Measurements from ENCODE around the gene DNLZ. TPM values are rescaled to one million over a fixed set of nuclear protein-coding genes. Genes with fewer than 3 reads are reported as not detected.
A peak's percentile ranks its signal among the peaks of the same experiment; 100 is the strongest.

The DNLZ gene
- total and polyA plus RNA-seq, 11 donors = 21.3 to 67.8 (median 33.6) TPM

DNA sequence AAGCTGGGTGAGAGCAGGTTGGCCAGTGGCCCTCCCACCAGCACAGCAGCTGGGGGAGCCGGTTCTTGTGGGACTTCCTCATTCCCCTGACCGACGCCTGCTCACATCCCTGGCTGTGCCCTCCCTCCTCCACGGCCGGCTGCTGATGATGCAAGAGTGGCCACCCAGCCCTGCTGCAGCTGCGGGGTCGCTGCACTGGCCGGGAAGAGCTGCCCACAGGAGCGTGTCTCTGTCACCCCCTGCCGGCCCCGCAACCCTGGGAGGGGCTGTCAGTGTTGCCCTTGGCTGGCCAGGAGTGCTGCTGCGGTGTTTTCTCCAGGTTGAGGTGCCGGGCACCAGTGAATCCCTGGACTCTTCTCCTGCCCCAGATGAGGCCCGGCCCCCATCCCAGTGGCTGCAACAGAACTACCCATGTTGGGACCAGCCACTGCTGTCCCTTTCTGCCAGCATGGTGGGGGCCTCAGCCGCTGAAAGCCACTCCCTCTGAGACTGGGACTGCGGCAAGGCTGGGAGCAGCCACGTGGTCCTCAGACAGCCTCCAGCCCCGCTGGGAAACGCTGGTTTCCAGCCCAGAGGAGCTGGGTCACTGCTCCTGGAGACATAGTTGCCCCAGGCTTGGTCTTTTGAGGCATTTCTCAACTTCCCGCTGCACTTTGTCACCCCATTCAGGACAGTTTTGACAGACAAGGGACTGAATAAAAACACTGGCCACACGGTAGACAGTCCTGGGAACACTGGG, 9.2 kb upstream of the DNLZ start:
- no peaks in the 10 kb centered on the region for H3K27me3 ChIP-seq
- peak overlapping the region in 2 of 12 donors; percentile 46 to 77 for H3K27ac ChIP-seq
- peaks cover 0 to 25% (median 4%) of the 10 kb centered on the region in 12 donors for H3K4me1 ChIP-seq
- DNase-seq = peak; percentile 60 to 85 (median 72)
- peak overlapping the region in 9 of 12 donors; percentile 12 to 63 (median 33) for H3K4me3 ChIP-seq
- 34 to 40% (median 38%) methylated on average over 9 to 21 of the region's 21 CpGs for WGBS, 4 donors
- H3K36me3 ChIP-seq = peaks cover 0 to 4% (median 0%) of the 10 kb centered on the region in 9 donors
- no peak for TF ChIP-seq POLR2A (IDR thresholded peaks at IDR 0.05)
- TF ChIP-seq, protein P1, sequence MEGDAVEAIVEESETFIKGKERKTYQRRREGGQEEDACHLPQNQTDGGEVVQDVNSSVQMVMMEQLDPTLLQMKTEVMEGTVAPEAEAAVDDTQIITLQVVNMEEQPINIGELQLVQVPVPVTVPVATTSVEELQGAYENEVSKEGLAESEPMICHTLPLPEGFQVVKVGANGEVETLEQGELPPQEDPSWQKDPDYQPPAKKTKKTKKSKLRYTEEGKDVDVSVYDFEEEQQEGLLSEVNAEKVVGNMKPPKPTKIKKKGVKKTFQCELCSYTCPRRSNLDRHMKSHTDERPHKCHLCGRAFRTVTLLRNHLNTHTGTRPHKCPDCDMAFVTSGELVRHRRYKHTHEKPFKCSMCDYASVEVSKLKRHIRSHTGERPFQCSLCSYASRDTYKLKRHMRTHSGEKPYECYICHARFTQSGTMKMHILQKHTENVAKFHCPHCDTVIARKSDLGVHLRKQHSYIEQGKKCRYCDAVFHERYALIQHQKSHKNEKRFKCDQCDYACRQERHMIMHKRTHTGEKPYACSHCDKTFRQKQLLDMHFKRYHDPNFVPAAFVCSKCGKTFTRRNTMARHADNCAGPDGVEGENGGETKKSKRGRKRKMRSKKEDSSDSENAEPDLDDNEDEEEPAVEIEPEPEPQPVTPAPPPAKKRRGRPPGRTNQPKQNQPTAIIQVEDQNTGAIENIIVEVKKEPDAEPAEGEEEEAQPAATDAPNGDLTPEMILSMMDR (IDR thresholded peaks at IDR 0.05) = peak in 2 of 12 donors; percentile 14 to 15
- ATAC-seq = peak in 3 of 4 donors; percentile 54 to 72 (median 64)
- intact Hi-C loops (cut with DNase I) = no loop called here
- H3K9me3 ChIP-seq = no peaks in the 10 kb centered on the region

GRCh38 chr9:136372006-136372405, 8.5 kb upstream of the DNLZ start:
- intact Hi-C loops (cut with DNase I) = no loop called here
- Histone ChIP-seq H3K27me3 (no peaks in the 10 kb centered on the region), H3K9me3 (no peaks in the 10 kb centered on the region), H3K27ac (peak overlapping the region in 1 of 12 donors; percentile 55), H3K36me3 (peaks cover 0 to 4% (median 0%) of the 10 kb centered on the region in 9 donors), H3K4me3 (peak overlapping the region in 1 of 12 donors; percentile 63), H3K4me1 (peaks cover 0 to 19% (median 4%) of the 10 kb centered on the region in 12 donors)
- DNase-seq = no peak
- no peak for ATAC-seq
- TF ChIP-seq, protein P1 (IDR thresholded peaks at IDR 0.05) = no peak
- no peak for TF ChIP-seq POLR2A (IDR thresholded peaks at IDR 0.05)
- WGBS, 4 donors = 89 to 90% (median 90%) methylated on average over 21 of the region's 21 CpGs

DNA sequence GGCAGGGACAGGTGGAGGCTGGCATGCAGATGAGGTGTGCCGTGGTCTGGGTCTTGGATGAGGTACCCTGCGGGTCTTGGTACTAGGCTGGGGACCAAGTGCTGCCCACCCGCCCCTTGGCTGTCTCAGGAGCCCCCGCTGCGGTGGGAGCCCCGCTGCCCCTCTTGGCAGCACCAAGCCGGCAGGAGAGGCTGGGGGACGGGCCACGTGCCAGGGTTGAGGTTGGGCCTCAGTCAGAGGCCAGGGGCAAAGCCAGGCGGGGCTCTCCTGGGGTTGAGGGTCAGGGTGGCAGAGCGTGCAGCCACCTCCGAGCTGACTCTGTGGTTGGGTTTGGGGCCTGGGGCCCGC, 8.0 kb upstream of the DNLZ start:
- Histone ChIP-seq H3K4me1 (peaks cover 0 to 16% (median 4%) of the 10 kb centered on the region in 12 donors), H3K4me3 (no peak overlapping the region), H3K9me3 (no peaks in the 10 kb centered on the region), H3K27ac (no peak overlapping the region), H3K36me3 (peaks cover 0 to 4% (median 0%) of the 10 kb centered on the region in 9 donors), H3K27me3 (no peaks in the 10 kb centered on the region)
- ATAC-seq (no peak), DNase-seq (no peak)
- TF ChIP-seq, protein P1 (IDR thresholded peaks at IDR 0.05) = no peak
- no peak for TF ChIP-seq POLR2A (IDR thresholded peaks at IDR 0.05)
- WGBS, 4 donors = 75 to 94% (median 86%) methylated on average over 1 to 13 of the region's 13 CpGs
- intact Hi-C loops (cut with DNase I) = no loop called here

DNA sequence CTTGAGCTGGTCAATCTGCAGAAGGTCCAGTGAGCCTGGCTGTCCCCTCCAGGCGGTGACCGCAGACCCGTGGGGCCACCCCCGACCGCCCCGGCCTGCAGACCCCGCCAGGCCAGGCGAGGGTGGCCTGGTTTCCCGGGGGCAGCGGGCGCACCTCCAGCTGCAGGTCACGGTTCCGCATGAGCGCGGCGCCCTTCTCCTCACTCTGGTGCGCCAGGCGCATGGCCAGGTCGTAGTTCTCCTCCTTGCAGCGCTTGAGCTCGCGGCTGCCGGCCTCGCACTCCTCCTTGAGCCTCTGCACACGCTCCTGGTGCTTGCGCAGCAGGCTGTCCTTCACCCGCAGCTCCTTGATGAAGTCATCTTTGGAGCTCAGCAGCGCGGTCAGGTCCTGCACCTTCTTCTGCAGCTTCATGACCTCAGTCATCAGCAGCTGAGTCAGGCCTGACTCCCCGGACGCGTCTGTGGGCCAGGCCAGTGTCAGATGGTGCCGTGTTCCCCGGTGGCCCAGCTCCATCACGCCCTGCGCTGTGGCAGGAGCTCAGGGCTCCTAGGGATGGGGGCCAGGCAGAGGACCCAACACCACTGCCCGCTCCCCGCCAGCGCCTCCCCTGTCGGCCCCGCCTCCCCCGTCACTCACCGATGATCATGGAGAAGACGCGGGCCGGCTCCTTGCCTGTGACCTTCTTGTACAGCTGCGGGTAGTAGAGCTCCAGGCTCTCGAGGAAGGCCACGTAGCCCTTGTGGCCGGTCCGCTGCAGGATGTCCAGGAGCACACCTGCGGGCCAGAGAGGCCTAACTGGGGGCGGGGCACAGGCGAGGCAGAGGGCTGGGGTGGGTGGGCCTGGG, 7.4 kb upstream of the DNLZ start:
- Histone ChIP-seq H3K27ac (no peak overlapping the region), H3K36me3 (peaks cover 0 to 4% (median 0%) of the 10 kb centered on the region in 9 donors), H3K4me3 (no peak overlapping the region), H3K27me3 (no peaks in the 10 kb centered on the region), H3K9me3 (no peaks in the 10 kb centered on the region), H3K4me1 (peaks cover 0 to 22% (median 4%) of the 10 kb centered on the region in 12 donors)
- intact Hi-C loops (cut with DNase I) = no loop called here
- DNase-seq (no peak), ATAC-seq (no peak)
- TF ChIP-seq, protein P1 (IDR thresholded peaks at IDR 0.05) = no peak
- no peak for TF ChIP-seq POLR2A (IDR thresholded peaks at IDR 0.05)
- 94% methylated on average over 34 to 54 of the region's 54 CpGs for WGBS, 4 donors

Measured in heart left ventricle (tissue), 16 donors.